Amniotic epithelial cell (primary cell): ENCODE results near the gene COX7A1.

ENCODE experiments used
- DNase-seq: peaks from one replicate; pipeline ENCODE4 v3.0.0-alpha.2; 2010; ENCODE audit warnings: low read depth

The COX7A1 gene

GRCh38 chr19:36112678-36113077, 39.6 kb downstream of the COX7A1 start:
- DNase-seq, result no peak

DNA sequence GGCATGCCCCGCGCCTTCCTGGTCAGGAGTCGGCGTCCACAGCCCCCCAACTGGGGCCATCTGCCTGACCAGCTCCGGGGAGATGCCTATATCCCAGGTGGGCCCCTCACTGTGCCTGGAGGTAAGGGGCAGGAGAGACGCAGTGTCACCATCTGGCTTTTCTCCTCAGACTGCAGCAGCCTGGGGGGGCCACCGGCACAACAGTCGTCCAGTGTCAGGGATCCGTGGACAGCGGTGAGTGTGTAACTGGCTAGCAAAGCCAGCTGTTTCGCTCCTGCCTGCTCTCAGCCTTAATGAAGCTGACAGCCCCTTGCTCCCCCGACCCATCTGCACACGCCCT, 41.1 kb downstream of the COX7A1 start:
- DNase-seq, result no peak

- DNase-seq, result no peak
Observed at GRCh38 chr19:36110487-36111199, 41.6 kb downstream of the COX7A1 start, which contains the start of gene OVOL3. Gene OVOL3, plus strand, starts transcription at chr19:36111143. Its CDS starts 60 bp downstream, at chr19:36111203.

- DNase-seq, result no peak
Observed at GRCh38 chr19:36108684-36109083, 43.6 kb downstream of the COX7A1 start.

GRCh38 chr19:36106991-36107390, 45.3 kb downstream of the COX7A1 start:
- DNase-seq, result no peak

GRCh38 chr19:36106441-36106840, 45.8 kb downstream of the COX7A1 start:
- DNase-seq, result no peak

- no peak for DNase-seq
Observed at GRCh38 chr19:36103842-36104552, 48.2 kb downstream of the COX7A1 start.

DNA sequence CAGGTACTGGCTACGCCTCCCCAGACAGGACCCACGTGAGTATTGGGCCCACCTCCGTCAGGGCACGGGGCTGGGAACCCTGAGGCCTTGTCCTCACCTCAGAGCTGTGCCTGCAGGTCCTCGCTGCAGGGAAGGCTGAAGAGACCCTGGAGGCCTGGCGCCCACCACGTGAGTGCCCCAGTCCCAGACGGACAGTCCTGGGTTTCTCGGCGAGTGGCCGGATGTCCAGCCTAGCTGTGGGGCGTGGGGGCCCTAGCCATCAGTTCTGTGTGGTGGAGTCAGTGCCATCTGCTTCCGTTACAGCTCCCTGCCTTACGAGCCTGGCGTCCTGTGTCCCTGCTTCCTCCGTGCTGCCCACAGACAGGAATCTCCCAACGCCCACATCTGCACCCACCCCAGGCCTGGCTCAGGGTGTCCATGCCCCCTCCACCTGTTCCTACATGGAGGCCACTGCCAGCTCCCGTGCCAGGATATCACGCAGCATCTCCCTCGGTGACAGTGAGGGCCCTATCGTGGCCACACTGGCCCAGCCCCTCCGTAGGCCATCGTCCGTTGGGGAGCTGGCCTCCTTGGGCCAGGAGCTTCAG, 49.1 kb downstream of the COX7A1 start:
- DNase-seq, result no peak

- no peak for DNase-seq
Observed at GRCh38 chr19:36101550-36102327, 50.5 kb downstream of the COX7A1 start.
